PC-9 (cell line): ENCODE data around the gene LRRC8D. TPM values are rescaled to one million over a fixed set of nuclear protein-coding genes. Genes with fewer than 3 reads are reported as not detected.

Experiments
- BruUV-seq: library from RNA; stranded (reverse); fragments of 400-500 nt; replicated peaks from 2 replicates; lab custom pipeline; 2021; lab: Mats Ljungman, UMichigan
- CTCF ChIA-PET: fragments of 300-600 bp; sonication (Branson Sonifier 250); formaldehyde crosslinking; loops from one replicate; lab custom pipeline; 2022; ENCODE audit warnings: antibody characterized with exemption; lab: Charles Lee
- POLR2A ChIA-PET: fragments of 300-600 bp; sonication (Branson Sonifier 250); formaldehyde crosslinking; loops from one replicate; lab custom pipeline; 2022; ENCODE audit warnings: antibody characterized with exemption; ENCODE audit not compliant: unreplicated experiment; lab: Charles Lee
- DNase-seq, 2 experiments: peaks; one replicate each; pipeline versions ENCODE4 v3.0.0 to v3.0.0-alpha.2; 2015 to 2022; ENCODE audit warnings: mixed read lengths in 1 of 2
- H2AFZ ChIP-seq: fragments of 200-600 bp; sonication (generic); 2 replicates; pipeline ENCODE4 v1.8.1; 2017; ENCODE audit warnings: antibody characterized with exemption
- H3F3A ChIP-seq: fragments of 200-600 bp; sonication (generic); 2 replicates; pipeline ENCODE4 v1.8.1; 2017; ENCODE audit warnings: antibody characterized with exemption, mild to moderate bottlenecking, low read depth; ENCODE audit not compliant: insufficient read depth
- H3K27ac ChIP-seq: fragments of 200-600 bp; sonication (generic); 2 replicates; pipeline ENCODE4 v1.6.1; 2016; ENCODE audit warnings: mixed run types
- H3K27me3 ChIP-seq: fragments of 200-600 bp; sonication (generic); 2 replicates; pipeline ENCODE4 v1.6.1; 2016; ENCODE audit warnings: low read depth, mixed run types; ENCODE audit not compliant: insufficient read depth
- H3K36me3 ChIP-seq: fragments of 200-600 bp; sonication (generic); 2 replicates; pipeline ENCODE4 v1.6.1; 2016; ENCODE audit warnings: low read depth, mixed run types
- H3K4me1 ChIP-seq: fragments of 200-600 bp; sonication (generic); replicated peaks from 2 replicates; pipeline ENCODE4 v1.6.1; 2016; ENCODE audit warnings: mixed run types; ENCODE audit not compliant: insufficient read depth
- H3K4me2 ChIP-seq: fragments of 200-600 bp; sonication (generic); 2 replicates; pipeline ENCODE4 v1.6.1; 2017; ENCODE audit warnings: mixed run types
- H3K4me3 ChIP-seq: fragments of 200-600 bp; sonication (generic); 2 replicates; pipeline ENCODE4 v1.6.1; 2016; ENCODE audit warnings: mixed run types
- H3K79me2 ChIP-seq: fragments of 200-600 bp; sonication (generic); 2 replicates; pipeline ENCODE4 v1.6.1; 2017; ENCODE audit warnings: low read depth, mixed run types
- H3K9me2 ChIP-seq: fragments of 200-600 bp; sonication (generic); 2 replicates; pipeline ENCODE4 v1.8.1; 2017; ENCODE audit warnings: mild to moderate bottlenecking; ENCODE audit not compliant: insufficient read depth
- H3K9me3 ChIP-seq: fragments of 200-600 bp; sonication (generic); 2 replicates; pipeline ENCODE4 v1.8.1; 2016; ENCODE audit warnings: low read depth; ENCODE audit not compliant: insufficient read depth
- H4K20me1 ChIP-seq: fragments of 200-600 bp; sonication (generic); 2 replicates; pipeline ENCODE4 v1.8.1; 2017; ENCODE audit not compliant: insufficient read depth
- EZH2 ChIP-seq: fragments of 200-600 bp; sonication (generic); IDR thresholded peaks from 2 replicates; pipeline ENCODE4 v1.8.0; 2017; ENCODE audit warnings: antibody characterized with exemption, low read depth
- intact Hi-C: fragments of 100-400 bp; cut with micrococcal nuclease; formaldehyde crosslinking; loops from one replicate; pipeline ENCODE4 v1.10.0; 2022; ENCODE audit not compliant: unreplicated experiment
- total RNA-seq: library from RNA; stranded (reverse); gene quantifications from 2 replicates; pipeline ENCODE4 v1.2.3, GENCODE V29; 2021
- TF ChIP-seq, protein P1 (sequence below): fragments of 200-600 bp; sonication (generic); conservative IDR thresholded peaks from 2 replicates; pipeline ENCODE4 v1.6.1; 2017; ENCODE audit warnings: mixed run types, antibody characterized with exemption, mild to moderate bottlenecking, moderate library complexity

Gene LRRC8D
- total RNA-seq, 1 experiment from 2014 or later = 75.9 TPM

DNA sequence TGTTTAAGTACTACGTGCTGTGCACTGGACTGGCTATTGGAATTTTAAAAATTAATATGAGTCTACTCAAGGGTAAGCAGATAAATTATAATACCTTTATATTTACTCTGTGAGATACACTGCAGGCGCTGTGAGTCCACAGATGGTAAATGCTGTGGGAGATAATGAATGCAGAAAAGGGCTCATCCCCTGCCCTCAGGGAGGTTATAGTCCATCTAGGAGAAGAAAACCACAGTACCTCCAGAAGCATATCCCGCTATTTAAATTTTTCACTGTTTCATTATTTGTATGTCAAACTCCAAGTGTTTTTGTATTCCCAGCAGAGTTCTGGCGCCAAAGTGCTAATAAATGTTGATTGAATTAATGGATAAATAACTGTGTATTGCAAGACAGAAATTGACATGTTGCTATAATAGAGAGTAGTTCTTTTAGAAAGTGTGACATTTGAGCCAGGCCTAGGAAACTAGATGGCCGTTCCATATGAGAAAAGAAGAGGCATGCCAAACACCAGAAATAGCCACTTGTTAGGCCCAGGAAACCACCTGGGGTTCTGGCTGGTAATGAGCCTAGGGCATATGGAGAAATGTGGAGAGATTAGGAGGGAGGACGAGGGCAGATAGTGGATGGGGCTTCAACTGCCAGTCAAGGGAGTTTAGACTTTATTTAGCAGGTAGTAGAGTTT, 61.7 kb downstream of the LRRC8D start:
- H2AFZ ChIP-seq = no peak overlapping the region
- no TSS peak for BruUV-seq
- H3K4me1 ChIP-seq = peaks cover 49% of the 10 kb centered on the region
- H3K9me2 ChIP-seq = no peaks in the 10 kb centered on the region
- peak overlapping the region; percentile 77; the same call in 1 of the 2 replicates for H3K27ac ChIP-seq
- H3K79me2 ChIP-seq = peaks cover 94% of the 10 kb centered on the region
- peaks cover 68% of the 10 kb centered on the region for H3K36me3 ChIP-seq
- TF ChIP-seq, protein P1, sequence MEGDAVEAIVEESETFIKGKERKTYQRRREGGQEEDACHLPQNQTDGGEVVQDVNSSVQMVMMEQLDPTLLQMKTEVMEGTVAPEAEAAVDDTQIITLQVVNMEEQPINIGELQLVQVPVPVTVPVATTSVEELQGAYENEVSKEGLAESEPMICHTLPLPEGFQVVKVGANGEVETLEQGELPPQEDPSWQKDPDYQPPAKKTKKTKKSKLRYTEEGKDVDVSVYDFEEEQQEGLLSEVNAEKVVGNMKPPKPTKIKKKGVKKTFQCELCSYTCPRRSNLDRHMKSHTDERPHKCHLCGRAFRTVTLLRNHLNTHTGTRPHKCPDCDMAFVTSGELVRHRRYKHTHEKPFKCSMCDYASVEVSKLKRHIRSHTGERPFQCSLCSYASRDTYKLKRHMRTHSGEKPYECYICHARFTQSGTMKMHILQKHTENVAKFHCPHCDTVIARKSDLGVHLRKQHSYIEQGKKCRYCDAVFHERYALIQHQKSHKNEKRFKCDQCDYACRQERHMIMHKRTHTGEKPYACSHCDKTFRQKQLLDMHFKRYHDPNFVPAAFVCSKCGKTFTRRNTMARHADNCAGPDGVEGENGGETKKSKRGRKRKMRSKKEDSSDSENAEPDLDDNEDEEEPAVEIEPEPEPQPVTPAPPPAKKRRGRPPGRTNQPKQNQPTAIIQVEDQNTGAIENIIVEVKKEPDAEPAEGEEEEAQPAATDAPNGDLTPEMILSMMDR = no peak
- no peak for TF ChIP-seq EZH2
- H3K27me3 ChIP-seq = no peaks in the 10 kb centered on the region
- H3K9me3 ChIP-seq = peaks cover 18% of the 10 kb centered on the region; the same call in 1 of the 2 replicates
- ChIA-PET POLR2A (no interaction called here), CTCF (no interaction called here)
- no peak overlapping the region for H3K4me2 ChIP-seq
- no peak for DNase-seq
- no peak overlapping the region for H3K4me3 ChIP-seq
- intact Hi-C loops = no loop called here
- H4K20me1 ChIP-seq = no peaks in the 10 kb centered on the region
- peaks cover 47% of the 10 kb centered on the region for H3F3A ChIP-seq

GRCh38 chr1:89883030-89883379, 62.2 kb downstream of the LRRC8D start:
- Histone ChIP-seq H3K4me2 (no peak overlapping the region), H3K27me3 (no peaks in the 10 kb centered on the region), H3K4me1 (peaks cover 54% of the 10 kb centered on the region), H3K9me3 (peaks cover 18% of the 10 kb centered on the region; the same call in 1 of the 2 replicates), H3K36me3 (peaks cover 68% of the 10 kb centered on the region), H3K27ac (peak overlapping the region; percentile 77), H2AFZ (no peak overlapping the region), H3K4me3 (no peak overlapping the region), H3K9me2 (no peaks in the 10 kb centered on the region), H3F3A (peaks cover 52% of the 10 kb centered on the region), H3K79me2 (peaks cover 94% of the 10 kb centered on the region), H4K20me1 (no peaks in the 10 kb centered on the region)
- no peak for DNase-seq
- intact Hi-C loops = no loop called here
- TF ChIP-seq, protein P1 = no peak
- TF ChIP-seq EZH2 = no peak
- no TSS peak for BruUV-seq
- POLR2A ChIA-PET = no interaction called here
- CTCF ChIA-PET = no interaction called here

- POLR2A ChIA-PET = interaction anchor here (0.6 kb wide), 2 partner anchors 47 to 118 kb away, joined by 3 to 7 read pairs; no protein-coding TSS in a partner anchor
- H3K4me3 ChIP-seq = peak overlapping the region; percentile 18; the same call in 1 of the 2 replicates
Observed at GRCh38 chr1:89884718-89885596, 64.1 kb downstream of the LRRC8D start.

More at GRCh38 chr1:89884718-89885596, 64.1 kb downstream of the LRRC8D start:
- Histone ChIP-seq H3K4me2 (peak overlapping the region; percentile 53), H3K79me2 (peaks cover 94% of the 10 kb centered on the region), H3K9me3 (peaks cover 18% of the 10 kb centered on the region; the same call in 1 of the 2 replicates), H3K36me3 (peaks cover 64% of the 10 kb centered on the region), H3F3A (peaks cover 67% of the 10 kb centered on the region), H2AFZ (no peak overlapping the region), H3K27me3 (no peaks in the 10 kb centered on the region), H3K4me1 (peaks cover 73% of the 10 kb centered on the region), H3K9me2 (no peaks in the 10 kb centered on the region), H3K27ac (peak overlapping the region; percentile 77), H4K20me1 (no peaks in the 10 kb centered on the region)
- peak in 1 of 2 experiments; percentile 96 for DNase-seq
- no peak for TF ChIP-seq EZH2
- TF ChIP-seq, protein P1 = no peak
- intact Hi-C loops = no loop called here
- BruUV-seq = no TSS peak
- CTCF ChIA-PET = no interaction called here
